Epithelial cell of proximal tubule (primary cell): ENCODE data around the gene SPATA18. TPM values are rescaled to one million over a fixed set of nuclear protein-coding genes. Genes with fewer than 3 reads are reported as not detected.
"Not testable (repeated sequence)": the region's sequence is repeated elsewhere in the genome, so short reads cannot be mapped to it uniquely, and the experiment has no call there.

ENCODE experiments used
- DNase-seq: peaks from one replicate; pipeline ENCODE4 v3.0.0-alpha.2; 2011; ENCODE audit warnings: low read depth
- H3K4me3 ChIP-seq: 2 replicates; pipeline ENCODE4 v1.5.1; 2011; ENCODE audit warnings: low read depth, mild to moderate bottlenecking, low read length
- total RNA-seq: library from RNA; depleted of rRNA; stranded (reverse); fragments of >200 nt; gene quantifications from 2 replicates; pipeline ENCODE4 v1.2.3, GENCODE V29; 2015
- TF ChIP-seq, protein P1 (sequence below): conservative IDR thresholded peaks from 2 replicates; pipeline ENCODE4 v1.5.1; 2012; ENCODE audit warnings: low read depth, mild to moderate bottlenecking, low read length

SPATA18 gene
- total RNA-seq, 1 donor from 2014 or later, result 8.5 TPM

DNA sequence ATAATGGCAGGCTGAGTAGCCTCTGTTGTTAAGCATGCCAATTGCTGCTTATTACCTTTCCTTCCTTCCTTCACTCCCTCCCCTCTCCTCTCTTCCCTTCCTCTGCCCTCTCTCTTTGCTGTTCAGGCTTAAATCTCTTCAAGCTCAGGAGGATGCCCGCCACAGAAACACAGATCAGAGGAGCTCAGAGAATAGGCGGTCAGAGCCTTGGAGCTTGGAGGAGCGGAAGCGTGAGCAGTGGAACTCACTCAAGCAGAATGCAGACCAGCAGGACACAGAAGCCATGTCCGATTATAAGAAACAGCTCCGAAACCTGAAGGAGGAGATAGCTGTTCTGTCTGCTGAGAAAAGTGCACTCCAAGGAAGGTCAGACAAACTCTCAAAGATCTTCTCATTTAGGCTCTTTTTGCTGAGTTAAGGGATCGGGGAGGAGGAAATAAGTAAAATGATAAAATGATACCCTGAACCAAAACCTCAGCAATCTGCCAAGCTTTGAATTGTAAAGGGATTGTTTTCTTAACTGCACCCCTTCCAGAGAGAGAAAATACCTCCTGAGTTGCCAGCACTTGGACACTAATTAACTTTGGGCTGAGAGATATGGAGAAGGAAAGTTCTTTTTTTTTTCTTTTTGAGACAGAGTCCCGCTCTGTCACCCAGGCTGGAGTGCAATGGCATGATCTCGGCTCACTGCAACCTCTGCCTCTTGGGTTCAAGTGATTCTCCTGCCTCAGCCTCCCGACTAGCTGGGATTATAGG is 20.9 kb downstream of the SPATA18 start:
- TF ChIP-seq, protein P1, sequence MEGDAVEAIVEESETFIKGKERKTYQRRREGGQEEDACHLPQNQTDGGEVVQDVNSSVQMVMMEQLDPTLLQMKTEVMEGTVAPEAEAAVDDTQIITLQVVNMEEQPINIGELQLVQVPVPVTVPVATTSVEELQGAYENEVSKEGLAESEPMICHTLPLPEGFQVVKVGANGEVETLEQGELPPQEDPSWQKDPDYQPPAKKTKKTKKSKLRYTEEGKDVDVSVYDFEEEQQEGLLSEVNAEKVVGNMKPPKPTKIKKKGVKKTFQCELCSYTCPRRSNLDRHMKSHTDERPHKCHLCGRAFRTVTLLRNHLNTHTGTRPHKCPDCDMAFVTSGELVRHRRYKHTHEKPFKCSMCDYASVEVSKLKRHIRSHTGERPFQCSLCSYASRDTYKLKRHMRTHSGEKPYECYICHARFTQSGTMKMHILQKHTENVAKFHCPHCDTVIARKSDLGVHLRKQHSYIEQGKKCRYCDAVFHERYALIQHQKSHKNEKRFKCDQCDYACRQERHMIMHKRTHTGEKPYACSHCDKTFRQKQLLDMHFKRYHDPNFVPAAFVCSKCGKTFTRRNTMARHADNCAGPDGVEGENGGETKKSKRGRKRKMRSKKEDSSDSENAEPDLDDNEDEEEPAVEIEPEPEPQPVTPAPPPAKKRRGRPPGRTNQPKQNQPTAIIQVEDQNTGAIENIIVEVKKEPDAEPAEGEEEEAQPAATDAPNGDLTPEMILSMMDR, result no peak
- no peak for DNase-seq
- peak overlapping the region; percentile 53 for H3K4me3 ChIP-seq

DNA sequence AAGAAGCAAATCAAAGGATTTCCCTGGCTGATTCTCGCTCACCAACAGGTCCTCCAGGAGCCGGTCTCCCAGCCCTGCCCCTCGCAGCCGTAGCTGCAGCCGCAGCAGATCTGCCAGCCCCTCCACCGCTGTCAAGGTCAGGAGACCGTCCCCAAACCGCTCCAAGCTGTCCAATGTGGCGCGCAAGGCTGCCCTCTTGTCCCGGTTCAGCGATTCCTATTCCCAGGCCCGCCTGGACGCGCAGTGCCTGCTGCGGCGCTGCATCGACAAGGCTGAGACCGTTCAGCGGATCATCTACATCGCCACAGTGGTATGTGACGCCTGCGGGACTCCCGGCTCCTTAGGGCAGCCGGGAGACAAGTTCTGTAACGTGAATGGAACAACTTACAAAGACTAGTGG is 25.6 kb downstream of the SPATA18 start:
- DNase-seq, result no peak
- TF ChIP-seq, protein P1, result no peak
- peak overlapping the region; percentile 42 for H3K4me3 ChIP-seq

DNA sequence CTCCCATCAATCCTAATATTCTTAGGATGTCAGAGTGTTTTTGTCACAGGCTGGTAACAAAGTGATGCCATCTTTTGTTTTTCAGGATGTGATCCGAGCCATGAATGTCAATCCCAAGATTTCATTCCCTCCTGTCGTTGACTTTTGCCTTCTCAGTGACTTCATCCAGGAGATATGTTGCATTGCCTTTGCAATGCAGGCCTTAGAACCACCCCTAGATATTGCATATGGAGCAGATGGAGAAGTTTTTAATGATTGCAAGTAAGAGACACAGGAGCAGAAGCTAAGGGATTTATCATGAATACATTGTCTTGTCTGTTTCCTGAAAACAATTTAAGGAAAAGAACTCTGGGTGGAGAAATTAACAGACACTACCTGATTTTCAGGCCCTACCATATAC is 28.6 kb downstream of the SPATA18 start:
- H3K4me3 ChIP-seq, result no peak overlapping the region
- TF ChIP-seq, protein P1, result no peak
- no peak for DNase-seq

DNA sequence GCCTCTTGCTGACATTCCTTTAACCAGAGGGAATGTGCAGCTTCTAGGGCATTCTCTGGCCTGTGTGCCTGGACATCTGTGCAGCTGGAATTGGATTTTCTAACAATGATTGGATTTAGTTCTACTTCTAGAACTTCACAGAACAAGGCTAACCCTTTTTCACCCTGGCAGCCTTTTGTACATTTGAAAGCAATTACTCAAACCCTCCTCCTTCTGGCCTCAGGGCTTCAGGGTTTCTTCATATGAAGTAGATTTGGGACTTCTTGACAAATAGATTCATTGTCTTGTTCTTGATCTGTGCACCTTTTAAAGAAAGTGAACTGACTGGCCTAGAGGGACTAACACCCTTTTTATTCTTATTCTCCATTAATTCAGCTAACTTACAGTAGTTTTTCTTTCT is 30.1 kb downstream of the SPATA18 start:
- no peak overlapping the region for H3K4me3 ChIP-seq
- DNase-seq, result no peak
- TF ChIP-seq, protein P1, result no peak

DNA sequence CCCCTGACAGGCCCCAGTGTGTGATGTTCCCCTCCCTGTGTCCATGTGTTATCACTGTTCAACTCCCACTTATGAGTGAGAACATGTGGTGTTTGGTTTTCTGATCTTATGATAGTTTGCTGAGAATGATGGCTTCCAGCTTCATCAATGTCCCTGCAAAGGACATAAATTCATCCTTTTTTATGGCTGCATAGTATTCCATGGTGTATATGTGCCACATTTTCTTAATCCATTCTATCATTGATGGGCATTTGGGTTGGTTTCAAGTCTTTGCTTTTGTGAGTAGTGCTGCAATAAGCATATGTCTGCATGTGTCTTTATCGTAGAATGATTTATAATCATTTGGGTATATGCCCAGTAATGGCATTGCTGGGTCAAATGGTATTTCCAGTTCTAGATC is 35.3 kb downstream of the SPATA18 start:
- not testable (repeated sequence) for H3K4me3 ChIP-seq, DNase-seq

DNA sequence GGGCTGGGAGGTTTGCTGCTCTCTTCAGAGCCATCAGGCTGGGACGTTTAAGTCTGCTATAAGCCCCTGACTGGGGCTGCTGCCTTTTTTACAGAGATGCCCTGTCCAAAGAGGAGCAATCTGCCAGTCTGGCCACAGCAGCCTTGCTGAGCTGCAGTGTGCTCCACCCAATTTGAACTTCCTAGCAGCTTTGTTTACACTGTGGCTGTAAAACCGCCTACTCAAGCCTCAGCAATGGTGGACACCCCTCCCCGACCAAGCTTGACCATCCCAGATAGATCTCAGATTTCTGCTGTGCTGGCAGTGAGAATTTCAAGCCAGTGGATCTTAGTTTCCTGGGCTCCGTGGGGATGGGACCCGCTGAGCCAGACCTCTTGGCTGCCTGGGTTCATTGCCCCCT is 40.7 kb downstream of the SPATA18 start:
- H3K4me3 ChIP-seq, result no peak overlapping the region
- no peak for DNase-seq
- TF ChIP-seq, protein P1, result no peak

DNA sequence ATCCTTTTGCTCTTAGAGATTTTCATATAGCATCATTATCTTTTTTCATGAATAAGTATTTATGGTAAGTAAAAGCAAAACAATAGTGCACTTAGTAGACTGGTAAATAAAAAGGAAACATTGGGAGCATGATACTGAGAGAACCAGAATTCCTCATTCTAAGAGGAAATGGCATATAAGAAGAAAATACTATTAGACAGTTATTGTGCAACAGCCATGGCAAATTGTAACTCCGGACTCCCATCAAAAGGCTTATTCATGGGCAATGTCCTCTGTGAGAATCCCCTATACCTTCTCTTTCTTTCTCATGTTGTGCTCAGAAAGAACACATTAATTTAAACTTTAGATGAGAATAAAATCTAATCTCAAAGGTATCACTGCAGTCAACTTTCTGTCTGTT is 42.4 kb downstream of the SPATA18 start:
- no peak for DNase-seq
- H3K4me3 ChIP-seq, result no peak overlapping the region
- TF ChIP-seq, protein P1, result no peak
